A673 (cell line): ENCODE measurements around the gene CD40LG.

Experiments used
- EZH2 ChIP-seq: fragments of 200-600 bp; sonication (generic); IDR thresholded peaks from 2 replicates; pipeline ENCODE4 v1.6.1; 2017; ENCODE audit warnings: borderline replicate concordance, low read depth, mild to moderate bottlenecking, mixed read lengths, antibody characterized with exemption, low read length; ENCODE audit not compliant: poor library complexity, severe bottlenecking
- TF ChIP-seq, protein P1 (sequence below): fragments of 300-800, 200-600 bp; sonication (generic); conservative IDR thresholded peaks from 2 replicates; pipeline ENCODE4 v1.5.1; 2017; ENCODE audit warnings: low read depth, mild to moderate bottlenecking, antibody characterized with exemption, low read length, moderate library complexity, mixed read lengths

DNA sequence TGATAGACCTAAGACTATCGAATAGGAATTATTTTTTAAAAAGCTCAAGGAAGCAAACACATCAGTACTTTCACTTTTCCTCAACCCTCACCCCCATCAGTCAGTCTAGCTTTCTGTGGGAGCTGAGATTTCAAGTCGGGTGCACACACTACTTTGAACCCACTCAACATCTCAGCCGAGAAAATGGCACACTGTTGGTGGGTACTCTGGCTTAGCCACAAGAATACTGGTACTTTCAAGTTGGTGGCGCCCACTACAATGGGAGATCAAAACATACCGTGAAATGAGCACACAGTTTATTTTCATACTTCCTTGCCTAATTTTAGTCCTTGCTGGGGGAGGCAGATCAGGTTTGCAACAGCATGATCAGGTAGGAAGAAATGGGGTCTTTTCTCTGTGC lies 10.2 kb downstream of the CD40LG start:
- TF ChIP-seq, protein P1, sequence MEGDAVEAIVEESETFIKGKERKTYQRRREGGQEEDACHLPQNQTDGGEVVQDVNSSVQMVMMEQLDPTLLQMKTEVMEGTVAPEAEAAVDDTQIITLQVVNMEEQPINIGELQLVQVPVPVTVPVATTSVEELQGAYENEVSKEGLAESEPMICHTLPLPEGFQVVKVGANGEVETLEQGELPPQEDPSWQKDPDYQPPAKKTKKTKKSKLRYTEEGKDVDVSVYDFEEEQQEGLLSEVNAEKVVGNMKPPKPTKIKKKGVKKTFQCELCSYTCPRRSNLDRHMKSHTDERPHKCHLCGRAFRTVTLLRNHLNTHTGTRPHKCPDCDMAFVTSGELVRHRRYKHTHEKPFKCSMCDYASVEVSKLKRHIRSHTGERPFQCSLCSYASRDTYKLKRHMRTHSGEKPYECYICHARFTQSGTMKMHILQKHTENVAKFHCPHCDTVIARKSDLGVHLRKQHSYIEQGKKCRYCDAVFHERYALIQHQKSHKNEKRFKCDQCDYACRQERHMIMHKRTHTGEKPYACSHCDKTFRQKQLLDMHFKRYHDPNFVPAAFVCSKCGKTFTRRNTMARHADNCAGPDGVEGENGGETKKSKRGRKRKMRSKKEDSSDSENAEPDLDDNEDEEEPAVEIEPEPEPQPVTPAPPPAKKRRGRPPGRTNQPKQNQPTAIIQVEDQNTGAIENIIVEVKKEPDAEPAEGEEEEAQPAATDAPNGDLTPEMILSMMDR: no peak
- TF ChIP-seq EZH2: no peak
